Epithelial cell of prostate (primary cell): ENCODE results near the gene ZDHHC11B.
A peak's percentile ranks its signal among the peaks of the same experiment; 100 is the strongest.
"Not testable (repeated sequence)": the region's sequence is repeated elsewhere in the genome, so short reads cannot be mapped to it uniquely, and the experiment has no call there.

ENCODE experiments used
- DNase-seq: peaks from one replicate; pipeline ENCODE4 v3.0.0-alpha.2; 2011; ENCODE audit warnings: low read depth, low spot score
- H3K27ac ChIP-seq: fragments of 450-650 bp; 2 replicates; pipeline ENCODE4 v1.5.1; 2017; ENCODE audit warnings: mild to moderate bottlenecking

Gene ZDHHC11B

DNA sequence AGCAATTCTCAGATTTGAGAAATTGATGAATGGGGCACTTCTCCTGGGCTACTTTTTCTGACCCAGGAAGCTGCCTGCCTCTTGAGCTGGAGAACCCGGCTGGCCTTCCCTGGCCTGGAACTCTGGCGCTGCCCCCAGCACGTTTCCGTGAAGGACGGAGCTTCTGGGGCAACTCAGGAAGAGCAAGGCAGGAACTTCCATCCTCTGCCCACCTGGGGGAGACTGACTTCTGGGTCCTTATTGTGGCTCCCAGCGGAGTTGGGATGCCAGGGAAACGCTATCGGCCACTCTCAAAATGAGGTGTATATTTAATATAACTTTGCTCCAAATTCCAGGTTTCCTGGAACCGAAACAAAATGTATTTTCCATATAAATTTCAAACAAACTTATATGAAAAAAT is 57.4 kb downstream of the ZDHHC11B start:
- not testable (repeated sequence) for H3K27ac ChIP-seq, DNase-seq

DNA sequence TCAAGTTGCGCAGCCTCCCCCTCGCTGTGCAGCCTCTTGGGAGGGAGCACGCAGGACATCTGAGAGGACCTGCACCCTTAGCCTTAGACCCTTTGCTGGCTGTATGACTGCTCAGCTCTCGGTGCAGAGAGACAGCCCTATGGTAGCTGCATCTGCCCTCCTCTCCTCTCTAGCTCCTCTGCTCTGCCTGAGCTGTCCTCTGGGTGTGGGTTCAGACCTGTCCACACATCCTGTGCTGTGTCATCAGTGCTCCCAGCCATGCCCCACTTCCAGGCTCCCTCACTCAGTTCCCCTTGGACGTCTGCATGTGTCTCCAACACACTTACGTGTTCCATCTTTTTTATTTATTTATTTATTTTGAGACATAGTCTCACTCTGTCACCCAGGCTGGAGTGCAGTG is 60.7 kb downstream of the ZDHHC11B start:
- not testable (repeated sequence) for H3K27ac ChIP-seq, DNase-seq

DNA sequence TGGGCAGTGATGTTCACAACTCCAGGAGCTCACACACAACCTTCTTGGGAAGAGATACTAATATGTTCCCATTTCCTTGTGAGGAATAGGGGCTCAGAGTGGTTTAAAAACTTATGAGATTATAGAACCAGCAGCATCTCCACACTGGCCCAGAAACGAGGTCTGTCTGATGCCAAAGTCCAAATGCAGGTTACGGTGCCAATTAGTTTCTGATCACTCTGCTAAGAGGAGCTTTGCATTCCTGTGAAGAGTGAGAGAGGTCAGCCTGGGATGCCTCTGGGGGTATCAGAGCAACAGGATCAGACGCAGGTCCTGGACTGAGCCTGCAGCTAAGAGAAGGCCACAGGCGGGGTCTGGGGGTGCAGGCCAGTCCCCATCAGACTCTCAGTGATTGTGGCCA is 61.2 kb downstream of the ZDHHC11B start:
- not testable (repeated sequence) for DNase-seq, H3K27ac ChIP-seq

DNA sequence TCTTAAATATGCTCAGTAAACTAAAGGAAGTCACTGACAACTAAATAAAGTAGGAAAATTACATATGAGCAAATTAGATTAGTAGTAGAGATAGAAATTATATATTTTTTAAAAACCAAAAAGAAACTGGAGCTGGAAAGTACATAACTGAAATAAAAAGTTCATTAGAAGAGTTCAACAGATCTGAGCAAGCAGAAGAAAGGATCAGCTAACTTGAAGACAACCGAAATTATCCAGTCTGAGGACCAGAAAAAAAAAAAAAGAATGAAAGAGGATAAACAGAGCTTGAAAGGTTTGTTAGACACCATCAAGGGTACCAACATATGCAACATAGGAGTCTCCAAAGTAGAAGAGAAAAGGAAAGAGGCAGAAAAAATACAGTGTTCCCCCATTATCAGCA is 65.2 kb downstream of the ZDHHC11B start:
- H3K27ac ChIP-seq, DNase-seq: not testable (repeated sequence)

DNA sequence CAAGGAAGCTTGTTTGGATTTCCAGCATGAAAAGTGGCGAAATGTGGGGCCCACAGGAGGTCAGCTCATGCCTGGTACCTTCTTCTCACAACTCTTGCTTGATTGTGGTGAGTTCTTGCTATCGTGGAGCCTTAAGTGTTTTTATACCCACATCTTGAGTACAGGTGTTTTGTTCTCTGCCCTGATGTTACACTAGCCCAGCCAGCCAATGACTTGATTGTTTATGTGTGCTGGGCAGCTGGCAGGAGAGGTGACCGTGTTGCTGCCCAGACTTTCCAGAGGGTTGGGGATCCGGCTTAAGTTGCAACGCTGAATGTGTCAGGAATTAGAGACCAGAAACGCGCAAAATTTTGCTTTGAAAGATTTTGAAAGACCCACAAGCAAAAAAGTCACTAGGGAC is 67.4 kb downstream of the ZDHHC11B start:
- no peak overlapping the region for H3K27ac ChIP-seq
- DNase-seq: no peak

DNA sequence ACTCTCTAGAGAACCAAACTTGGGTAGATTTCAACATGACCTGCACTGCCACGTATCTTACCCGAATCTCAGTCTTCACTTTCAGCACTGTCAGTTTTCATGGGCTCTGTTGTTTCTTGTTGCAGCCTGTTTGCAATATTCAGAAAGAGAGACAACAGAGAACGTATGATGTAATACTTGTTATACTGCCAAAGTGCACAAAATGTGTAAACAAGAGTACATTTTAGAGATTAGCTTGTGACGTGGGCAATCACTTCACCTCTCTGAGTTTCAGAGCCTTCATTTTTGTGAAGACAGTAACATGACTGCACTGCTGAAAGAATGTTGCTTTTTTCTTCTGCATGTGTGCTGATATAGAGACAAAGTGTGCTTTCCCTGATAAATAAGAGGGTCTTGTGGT is 67.8 kb downstream of the ZDHHC11B start:
- DNase-seq: peak; percentile 29

DNA sequence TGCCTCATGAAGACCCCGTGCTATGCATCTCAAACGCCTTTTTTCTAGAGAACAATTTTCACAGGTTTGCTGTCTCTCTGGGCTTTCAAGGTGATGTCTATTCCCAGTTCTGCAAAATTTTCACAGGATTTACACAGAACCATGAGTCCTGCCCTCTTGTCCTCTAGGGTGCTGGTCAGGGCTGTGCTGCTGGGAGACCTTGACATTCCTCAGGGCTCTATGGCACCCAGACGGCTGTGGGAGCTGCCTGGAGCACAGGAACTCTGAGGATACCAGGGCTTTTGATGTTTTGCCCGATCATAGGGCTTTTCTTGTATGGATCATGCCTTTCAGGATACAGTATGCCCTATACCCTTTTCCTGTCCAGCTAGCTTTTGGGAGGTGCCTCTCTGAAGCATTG is 68.9 kb downstream of the ZDHHC11B start:
- not testable (repeated sequence) for H3K27ac ChIP-seq, DNase-seq

More for the DNA sequence above, 67.8 kb downstream of the ZDHHC11B start:
- H3K27ac ChIP-seq: not testable (repeated sequence)

DNA sequence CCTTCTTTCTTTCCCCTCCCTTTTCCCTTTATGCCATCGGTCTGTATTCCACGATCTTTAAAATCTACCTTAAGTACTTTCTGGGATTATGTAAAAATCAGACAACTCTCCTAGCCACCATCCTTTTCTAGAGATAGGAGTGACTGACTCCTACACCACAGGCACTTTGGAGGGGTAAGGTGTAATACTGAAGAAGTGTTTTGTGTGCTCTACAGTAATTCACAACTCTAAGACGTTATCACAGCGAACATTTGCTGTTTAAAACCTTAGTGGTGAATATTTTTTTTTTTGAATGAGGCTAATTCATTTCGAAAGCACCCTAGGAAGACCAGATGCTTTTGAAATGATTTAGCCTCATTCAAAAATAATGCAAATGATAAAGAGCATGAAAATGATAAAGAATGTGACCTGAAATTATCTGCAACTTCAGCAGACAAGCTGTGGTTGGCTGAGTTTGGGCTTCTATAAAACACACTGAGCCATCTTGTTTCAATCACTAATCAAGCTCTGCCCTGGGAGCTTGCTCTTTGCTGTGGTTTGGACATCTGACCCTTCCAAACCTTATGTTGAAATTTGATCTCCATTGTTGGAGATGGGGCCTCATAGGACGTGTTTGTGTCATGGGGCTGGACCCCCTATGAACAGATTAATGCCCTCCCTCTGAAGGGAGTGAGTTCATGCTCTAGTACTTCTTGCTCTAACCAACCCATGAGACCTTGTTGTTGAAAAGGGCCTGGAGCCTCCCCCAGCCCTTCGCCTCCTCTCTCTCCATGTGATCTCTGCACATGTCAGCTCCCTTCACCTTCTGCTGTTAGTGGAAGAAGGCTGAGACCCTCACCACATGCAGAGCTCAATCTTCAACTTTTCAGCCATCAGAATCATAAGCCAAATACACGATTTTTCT is 70.1 kb downstream of the ZDHHC11B start:
- not testable (repeated sequence) for DNase-seq, H3K27ac ChIP-seq

DNA sequence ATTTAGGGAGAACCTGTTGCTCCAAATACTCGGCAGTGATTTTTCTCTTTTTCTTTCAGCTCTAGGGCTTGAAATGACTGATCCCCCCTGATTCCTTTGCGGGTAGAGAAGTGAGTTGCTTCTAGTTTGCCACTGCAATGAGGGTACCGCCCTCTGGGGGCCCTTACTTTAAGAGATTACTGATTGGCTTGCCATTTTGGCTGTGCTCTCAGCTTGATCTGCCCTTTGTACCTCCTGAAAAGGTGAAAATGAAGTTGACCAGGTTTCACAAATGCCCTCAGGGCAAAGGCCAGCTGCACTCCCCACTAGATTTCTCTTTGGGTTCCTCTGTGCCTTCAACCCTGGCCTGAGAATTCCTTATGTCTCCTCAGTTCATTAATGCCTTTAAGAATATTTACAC is 70.8 kb downstream of the ZDHHC11B start:
- DNase-seq, H3K27ac ChIP-seq: not testable (repeated sequence)

DNA sequence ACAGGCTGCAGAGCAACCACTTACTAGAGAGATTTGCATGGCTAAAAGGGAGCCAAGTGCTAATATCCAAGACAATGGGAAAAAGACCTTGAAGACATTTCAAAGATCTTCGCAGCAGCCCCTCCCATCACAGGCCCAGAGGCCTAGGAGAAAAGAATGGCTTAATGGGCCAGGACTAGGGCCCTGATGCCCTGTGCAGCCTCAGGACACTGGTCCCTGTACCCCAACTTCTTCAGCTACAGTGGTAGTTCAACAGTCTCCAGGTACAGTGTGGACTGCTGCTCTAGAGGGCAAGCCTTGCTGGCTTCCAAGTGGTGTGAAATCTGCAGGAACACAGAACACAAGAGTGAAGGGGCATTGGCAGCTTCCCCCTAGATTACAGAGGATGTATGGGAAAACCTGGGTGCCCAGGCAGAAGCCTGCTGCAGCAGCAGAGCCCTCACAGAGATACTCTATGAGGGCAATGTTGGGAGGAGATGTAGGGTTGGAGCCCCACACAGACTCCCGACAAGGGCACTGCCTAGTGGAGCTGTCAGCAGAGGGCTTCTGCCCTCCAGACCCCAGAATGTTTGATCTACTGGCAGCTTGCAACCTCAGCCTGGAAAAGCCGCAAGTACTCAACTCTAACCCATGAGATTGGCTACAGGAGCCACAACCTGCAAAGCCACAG is 75.5 kb downstream of the ZDHHC11B start:
- DNase-seq, H3K27ac ChIP-seq: not testable (repeated sequence)

DNA sequence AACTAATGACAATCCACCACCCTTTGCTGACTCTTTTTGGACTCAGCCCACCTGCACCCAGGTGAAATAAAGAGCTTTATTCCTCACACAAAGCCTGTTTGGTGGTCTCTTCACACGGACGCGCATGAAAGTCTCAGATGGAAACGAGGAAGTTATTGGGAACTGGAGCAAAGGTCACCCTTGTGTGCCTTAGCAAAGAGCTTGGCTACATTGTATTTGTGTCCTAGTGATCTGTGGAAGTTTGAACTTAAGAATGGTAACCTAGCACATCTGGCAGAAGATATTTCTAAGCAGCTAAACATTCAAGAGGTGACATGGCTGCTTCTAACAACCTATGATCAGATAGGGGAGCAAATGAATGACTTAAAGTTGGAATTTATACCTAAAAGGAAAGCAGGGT is 76.2 kb downstream of the ZDHHC11B start:
- not testable (repeated sequence) for H3K27ac ChIP-seq, DNase-seq

DNA sequence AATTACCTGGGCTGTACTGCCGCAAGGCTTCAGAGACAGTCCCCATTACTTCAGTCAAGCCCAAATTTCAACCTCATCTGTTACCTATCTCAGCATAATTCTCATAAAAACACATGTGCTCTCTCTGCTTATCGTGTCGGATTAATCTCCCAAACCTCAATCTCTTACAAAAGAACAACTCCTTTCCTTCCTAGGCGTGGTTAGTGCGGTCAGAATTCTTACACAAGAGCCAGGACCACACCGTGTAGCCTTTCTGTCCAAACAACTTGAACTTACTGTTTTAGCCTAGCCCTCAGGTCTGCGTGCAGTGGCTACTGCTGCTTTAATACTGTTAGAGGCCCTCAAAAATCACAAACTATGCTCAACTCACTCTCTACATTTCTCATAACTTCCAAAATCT is 78.4 kb downstream of the ZDHHC11B start:
- not testable (repeated sequence) for DNase-seq, H3K27ac ChIP-seq

DNA sequence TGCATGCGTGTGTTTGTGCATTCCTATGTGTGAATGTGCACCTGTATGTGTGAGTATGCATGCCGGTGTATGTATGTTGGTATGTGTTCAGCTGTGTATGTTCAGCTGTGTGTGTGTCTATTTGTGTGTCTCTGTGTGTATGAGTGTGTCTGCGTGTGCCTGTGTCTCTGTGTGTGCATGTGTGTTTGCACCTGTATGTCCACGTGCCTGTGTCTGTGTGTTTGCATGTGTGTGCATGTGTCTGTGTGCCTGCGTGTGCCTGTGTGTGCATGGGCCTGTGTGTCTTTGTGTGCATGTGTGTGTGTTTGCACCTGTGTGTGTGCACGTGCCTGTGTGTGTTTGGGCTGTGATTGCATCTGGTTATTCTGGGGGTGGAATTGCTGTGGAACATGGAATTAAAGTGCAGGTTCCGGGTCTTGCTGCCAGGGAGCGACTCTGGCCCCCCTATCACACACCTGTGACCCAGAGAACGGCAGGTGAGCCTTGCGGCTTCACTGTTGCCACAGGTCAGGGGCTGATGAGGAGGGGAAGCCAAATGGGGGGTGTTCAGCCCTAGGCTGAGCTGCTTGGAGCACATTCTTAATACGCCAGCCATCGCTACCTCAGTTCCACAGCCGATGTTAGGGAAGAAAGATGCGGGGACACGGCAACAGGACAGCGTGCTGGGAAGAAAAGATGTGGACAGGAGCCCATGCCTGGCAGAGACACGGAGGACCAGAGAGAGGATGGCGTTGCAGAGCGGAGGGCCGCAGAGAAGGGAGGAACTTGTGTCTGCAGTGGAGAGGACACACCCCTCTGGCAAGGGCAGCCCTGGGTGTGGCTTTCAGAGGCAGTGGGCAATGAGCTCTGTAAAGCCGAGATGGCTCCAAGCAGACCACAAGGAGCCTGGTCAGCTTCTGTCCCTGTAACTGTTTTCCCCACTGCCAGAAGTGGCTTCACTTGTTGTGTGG is 87.5 kb downstream of the ZDHHC11B start:
- H3K27ac ChIP-seq, DNase-seq: not testable (repeated sequence)

DNA sequence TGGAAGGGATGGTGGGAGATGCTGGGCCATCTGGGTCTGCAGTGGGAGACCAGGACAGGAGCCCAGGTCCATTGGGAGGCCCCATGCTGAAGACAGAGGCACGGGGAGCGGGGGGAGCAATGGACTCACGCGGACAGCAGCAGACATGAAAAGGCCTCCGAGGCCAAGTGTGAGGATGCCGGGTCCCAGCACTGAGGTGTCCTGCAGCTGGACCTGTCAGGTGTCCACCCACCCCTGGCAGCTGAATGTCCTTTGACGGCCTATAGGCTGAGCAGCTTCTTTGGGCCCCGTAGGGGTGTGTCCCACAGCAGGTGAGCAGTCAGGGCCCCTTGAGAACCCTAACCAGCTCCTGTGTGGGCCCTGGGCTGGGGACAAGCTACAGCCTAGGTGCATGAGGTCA is 88.3 kb downstream of the ZDHHC11B start:
- not testable (repeated sequence) for DNase-seq

DNA sequence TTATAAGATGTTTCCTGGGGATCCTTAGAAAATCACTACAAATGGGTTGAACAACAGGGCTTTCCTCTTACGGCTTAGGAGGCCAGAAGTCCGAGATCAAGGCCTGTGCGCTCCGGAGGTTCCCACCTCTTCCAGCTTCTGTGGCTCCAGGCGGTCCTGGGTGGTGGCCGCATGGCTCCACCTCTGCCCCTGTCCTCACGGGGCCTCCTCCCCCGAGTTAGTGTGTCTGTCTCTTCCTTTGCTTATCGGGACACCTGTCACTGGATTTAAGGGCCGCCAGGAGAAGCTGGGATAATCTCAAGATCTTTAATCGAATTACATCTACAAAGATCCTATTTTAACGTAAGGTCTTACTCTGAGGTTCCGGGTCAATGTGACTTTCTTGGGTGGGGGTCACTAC is 89.1 kb downstream of the ZDHHC11B start:
- DNase-seq, H3K27ac ChIP-seq: not testable (repeated sequence)

More for the DNA sequence above, 88.3 kb downstream of the ZDHHC11B start:
- H3K27ac ChIP-seq: not testable (repeated sequence)

DNA sequence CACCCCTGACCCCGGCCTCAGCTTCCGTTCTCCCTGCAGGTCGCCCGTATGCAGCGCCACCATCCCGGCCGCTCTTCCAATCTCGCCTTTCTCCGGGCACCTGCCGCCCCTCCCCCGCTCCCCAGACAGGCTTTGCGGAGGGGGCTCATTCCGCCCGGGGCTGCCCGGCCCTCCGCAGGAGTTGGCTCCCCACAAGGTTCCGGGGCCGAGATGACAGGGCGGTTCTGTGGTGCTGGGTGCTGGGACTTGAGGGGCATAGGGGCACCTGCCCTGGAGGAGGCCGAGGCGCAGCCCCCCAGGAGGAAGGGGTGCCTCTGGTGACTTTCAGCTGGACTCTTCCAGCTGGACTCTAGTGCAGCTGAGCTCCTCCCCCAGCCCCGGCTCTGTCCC is 90.5 kb downstream of the ZDHHC11B start:
- not testable (repeated sequence) for DNase-seq, H3K27ac ChIP-seq

DNA sequence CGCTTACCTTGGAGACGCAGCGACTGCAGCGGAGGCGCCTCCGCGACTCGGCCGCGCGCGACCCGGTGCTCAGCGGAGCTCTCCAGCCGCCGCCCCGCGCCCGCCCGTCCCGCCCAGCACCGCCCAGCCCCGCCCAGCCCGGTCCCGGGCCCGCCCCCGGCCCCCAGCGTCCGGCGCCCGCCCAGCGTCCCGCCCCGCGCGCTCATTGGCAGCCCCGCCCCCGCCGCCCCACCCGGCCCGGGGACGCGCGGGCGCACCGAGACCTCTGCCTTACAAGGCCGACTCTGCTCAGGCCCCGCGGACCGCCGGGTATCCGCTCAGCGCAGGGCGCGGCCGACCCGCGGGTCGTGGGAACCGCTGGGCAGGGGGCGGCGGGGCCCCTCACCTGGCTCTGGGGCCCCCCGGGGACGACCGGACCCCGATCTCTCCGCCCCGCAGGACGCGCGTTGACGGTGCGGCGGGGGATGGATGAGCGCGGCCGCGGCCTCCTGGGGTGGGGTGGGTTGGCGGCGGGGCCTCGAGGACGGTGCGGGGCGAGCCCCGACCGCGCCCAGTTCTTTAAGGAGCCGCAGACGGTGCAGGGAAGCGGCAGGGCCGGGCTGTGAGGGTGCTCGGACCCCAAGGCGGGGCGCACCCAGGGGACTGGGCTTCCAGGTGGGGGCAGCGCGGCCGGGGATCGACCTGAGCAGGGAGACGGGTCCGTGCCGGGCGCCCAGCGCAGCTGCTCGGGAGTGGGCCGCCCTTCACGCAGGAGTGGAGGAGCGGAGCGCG is 91.1 kb downstream of the ZDHHC11B start, which contains the start of gene TPPP:
TSS of gene TPPP (minus strand) at position 82 of the 771 bp plus-strand sequence. CDS start 15,292 bp downstream, outside the sequence.
- not testable (repeated sequence) for H3K27ac ChIP-seq, DNase-seq

DNA sequence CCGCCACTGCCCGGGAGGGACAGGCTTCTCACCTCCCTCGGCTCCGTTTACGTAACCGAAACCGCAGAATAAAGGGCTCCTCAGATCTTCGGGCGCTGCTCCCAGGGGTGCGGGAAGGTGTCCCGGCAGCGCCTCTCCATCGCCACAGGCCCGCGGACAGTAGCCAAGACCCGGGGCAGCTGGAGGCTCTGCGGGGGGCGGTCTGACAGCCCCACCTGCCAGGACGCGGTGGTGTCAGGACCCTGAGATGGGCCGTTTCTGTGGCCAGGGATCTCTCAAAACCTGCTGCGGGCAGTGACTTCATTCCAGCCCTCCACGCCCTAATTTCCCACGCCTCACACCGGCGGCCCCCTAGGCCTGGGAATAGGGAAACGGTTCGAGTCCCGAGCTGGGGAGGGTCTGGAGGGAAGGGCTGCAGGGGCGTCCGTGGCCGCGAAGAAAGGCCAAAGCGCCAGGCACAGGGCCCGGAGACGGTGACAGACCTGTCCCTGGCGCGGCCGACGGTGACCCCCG is 91.9 kb downstream of the ZDHHC11B start:
- H3K27ac ChIP-seq, DNase-seq: not testable (repeated sequence)
